Fibroblast of gingiva (primary cell): Measurements from ENCODE around the gene KCNQ2.

ENCODE experiments used
- DNase-seq: peaks from one replicate; pipeline ENCODE4 v3.0.0-alpha.2; 2011; ENCODE audit warnings: low read depth

Gene KCNQ2

GRCh38 chr20:63369024-63369530, 103.4 kb downstream of the KCNQ2 start:
- DNase-seq = no peak

DNA sequence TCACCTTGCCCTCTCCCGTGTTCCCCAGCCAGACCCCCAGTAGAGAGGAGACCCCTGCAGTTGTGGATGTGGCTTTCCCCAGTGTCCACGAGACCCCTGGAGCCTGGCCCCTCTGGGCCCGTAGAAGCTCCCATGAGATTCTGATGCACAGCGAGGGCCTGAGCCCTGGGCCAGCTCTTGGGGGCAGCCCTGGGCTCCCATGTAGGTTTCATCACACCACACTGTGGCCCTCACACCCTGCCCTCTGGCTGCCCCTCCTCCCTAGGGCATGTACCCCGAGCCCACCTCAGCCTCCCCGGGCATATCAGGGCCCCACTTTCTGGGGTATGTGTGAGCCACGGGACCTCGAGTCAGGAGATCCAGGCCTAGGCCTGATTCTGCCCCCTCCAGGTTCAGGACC, 104.3 kb downstream of the KCNQ2 start:
- no peak for DNase-seq

GRCh38 chr20:63367446-63368055, 104.9 kb downstream of the KCNQ2 start:
- no peak for DNase-seq

- no peak for DNase-seq
These were observed 105.8 kb downstream of the KCNQ2 start for GRCh38 chr20:63366390-63367365.

GRCh38 chr20:63365601-63366389, 106.7 kb downstream of the KCNQ2 start:
- no peak for DNase-seq

DNA sequence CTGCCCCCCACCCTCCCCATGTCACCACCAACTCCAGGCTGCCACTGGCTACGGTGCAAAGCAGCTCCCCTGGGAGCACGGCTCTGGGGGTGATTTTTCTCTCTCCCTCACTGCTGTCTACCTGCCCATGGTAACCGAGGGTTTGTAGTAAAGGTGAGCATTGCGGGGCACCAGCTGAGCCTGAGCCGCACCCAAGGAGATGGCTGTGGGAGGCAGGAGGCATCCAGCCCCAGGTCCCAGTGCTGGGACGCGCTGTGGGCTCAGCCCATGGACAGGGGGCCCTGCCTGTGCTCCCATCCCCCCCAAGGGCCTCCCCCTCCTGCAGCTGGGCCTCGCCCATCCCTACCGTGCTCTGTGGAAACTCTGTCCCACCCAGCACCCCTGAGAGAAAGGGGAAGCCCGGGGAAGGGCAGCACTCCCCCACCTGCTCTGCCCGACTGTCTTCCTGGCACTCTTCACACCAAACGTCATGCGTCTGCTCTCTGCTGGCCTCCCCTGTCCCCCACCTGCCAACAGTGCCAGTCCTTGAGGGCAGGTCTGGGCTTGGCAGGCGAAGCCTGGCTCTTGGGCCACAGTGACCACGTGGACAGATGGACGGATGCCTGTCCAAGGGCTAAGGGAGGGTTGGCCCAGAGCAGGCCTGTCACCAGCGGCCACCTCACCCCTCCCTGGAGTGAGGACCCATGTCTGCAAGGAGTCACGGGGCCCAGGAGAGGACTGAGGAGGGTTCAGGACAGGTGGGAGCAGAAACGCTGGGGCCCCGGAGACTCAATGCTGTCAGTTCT, 107.5 kb downstream of the KCNQ2 start:
- DNase-seq = no peak

GRCh38 chr20:63363981-63364561, 108.4 kb downstream of the KCNQ2 start:
- no peak for DNase-seq

DNA sequence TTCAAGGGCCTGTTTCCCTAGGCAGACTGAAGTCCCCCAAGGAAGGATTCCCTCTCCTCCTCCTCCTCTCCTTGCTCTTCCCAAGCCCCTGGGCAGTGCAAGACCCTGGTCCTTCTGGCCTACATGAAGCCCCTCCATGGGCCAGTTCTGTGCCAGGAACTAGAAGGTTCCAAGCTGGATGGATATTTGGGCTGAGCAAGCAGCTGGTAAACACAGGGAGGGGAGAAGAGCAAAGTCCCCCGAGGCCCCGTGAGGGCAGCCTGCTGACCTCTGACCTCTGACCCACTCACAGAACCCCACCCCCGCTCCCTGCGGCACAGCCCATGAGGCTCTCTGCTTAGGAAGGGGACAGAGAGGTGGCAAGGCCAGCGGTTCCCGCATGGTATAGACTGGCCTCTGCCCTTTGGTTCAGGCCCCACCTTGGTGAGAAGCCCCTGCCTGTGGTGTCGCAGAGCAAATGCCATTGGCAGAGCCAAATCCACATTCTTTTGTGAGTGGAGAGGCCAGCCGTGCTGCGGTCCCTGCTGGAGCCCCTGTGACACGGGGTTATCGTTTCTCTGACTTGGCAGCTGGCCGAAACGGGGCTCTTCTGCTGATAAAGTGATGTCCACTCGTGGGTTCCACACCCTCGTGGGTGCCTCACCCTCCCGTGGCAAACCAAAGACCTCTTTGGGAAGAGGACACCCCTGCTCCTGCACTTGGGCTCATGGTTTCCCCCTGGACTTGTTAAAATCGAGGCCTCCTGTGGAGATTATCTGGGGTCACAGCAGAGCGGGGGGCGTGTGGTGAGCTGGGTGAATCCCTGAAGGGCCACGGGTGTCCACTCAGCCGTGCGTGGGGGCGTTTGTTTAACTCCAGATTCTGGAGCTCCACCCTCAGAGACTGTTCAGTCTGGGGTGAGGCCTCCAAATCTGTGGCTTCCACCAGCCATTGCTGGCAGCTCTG, 109.2 kb downstream of the KCNQ2 start:
- no peak for DNase-seq

DNA sequence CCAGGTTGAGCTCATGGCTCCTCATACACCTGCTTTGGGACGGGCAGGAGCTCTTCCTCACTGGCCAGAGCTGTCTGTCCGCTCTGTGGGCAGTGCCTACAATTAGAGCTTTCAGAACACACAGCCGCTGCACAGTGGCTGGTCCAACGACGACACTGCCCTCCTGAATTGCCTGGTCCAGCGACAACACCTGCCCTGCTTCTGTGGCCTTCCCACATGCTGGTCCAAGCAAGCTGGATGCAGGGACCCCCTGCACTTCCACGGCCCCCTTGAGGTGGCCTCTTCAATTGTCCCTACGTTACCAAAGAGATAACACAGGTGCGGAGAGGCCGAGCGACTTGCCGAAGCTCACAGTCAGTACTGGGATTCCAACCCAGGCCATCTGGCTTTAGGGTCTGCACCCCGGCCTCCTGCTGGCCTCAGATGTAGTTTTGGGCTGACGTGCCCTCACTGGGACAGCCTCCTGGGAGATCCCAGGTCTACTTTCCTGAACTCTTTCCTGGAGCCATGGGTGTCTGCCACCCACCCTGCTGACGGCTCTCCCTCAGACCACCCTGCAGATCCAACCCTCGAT, 109.9 kb downstream of the KCNQ2 start:
- no peak for DNase-seq

DNA sequence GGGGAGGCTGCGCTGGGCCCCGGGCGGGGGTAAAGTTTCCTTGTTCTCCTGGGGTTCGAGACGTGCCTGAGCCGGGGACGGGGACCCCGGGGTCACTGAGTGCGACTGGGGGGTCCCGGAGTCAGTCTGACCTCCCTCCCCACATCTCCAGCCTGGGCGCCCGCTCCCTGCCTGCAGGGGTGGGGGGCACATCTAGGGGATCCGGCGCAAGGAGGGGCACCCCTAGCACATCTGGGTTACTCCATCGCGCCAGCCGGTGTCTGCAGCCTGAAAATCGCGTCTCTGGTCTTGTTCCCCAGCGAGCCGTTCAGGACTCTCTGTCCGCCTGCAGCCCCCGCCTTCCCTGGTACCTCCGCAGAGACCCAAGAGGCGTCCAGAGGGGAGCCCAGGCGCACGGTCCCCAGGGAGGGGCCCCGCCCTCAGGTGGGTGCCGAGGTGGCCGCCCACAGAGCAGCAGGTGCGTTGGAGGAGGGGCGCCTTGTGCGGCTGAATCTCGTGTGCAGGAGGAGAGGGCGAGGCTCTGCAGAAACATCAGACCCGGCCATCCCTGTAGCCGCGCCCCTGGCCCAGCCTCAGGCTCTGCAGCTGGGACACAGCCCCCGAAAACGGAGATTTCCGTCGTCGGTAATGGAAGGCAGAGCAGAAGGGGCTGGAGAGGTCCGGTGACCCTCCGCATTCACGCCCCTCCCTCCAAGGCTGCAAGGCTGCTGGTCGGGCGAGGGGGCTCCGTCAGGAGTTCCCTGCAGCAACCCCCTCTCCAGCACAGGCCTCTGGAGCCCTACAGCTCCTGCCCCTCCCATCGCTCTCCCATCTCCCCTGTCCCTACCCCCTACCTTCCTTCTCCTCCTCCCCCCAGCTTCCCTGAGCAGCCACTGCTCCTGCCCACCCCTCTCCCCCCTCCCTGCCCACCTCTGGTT, 110.7 kb downstream of the KCNQ2 start:
- no peak for DNase-seq

- DNase-seq = no peak
These were observed 111.5 kb downstream of the KCNQ2 start, which contains the start of gene CHRNA4 for GRCh38 chr20:63360850-63361518. Gene CHRNA4, minus strand, starts transcription at chr20:63361349. Its CDS starts 184 bp downstream, at chr20:63361165.

GRCh38 chr20:63359937-63360849, 112.3 kb downstream of the KCNQ2 start:
- DNase-seq = no peak

DNA sequence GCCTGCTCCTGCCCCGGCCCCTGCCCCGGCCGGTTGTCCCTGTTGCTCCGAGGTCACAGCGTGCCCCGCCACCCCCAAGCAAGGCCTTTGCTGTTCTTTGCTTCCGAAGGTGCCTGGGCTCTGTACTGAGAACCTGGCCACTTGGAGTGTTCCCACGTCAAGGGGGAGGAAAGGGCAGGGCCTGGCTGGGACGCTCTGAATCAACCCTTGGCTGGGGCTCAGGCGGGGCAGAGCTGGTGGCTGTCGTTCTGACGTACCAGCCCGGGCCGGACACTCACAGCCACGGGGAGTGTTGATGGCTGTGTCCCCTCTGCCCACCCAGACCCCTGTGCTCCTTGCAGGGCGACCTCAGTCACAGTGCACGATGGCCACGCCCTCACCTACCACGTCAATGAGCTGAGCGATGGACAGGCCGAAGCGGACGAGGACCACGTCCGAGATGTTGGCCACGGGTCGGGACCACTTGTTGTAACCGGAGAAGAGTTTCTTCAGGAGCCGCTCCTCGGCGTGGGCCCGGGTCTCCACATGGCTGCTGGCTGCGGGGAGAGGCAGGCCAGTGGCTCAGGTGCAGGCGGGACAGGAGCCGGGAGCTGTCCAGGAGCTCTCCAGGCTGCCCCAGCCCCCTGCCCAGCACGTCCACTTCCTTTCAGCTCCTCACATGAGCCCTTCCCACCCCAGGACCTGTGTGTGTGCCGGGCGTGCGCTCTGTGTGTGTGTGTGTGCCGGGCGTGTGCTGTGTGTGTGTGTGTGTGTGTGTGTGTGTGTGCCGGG, 113.1 kb downstream of the KCNQ2 start:
- DNase-seq = no peak

- no peak for DNase-seq
These were observed 114.2 kb downstream of the KCNQ2 start for GRCh38 chr20:63357921-63358905.
